AG04450 (cell line): ENCODE results near the gene MAP3K2. TPM values are rescaled to one million over a fixed set of nuclear protein-coding genes. Genes with fewer than 3 reads are reported as not detected.

Experiments used
- CTCF ChIA-PET: fragments of 300-600, 350-600 bp; formaldehyde crosslinking; extraction: SDS; loops from one replicate; lab custom pipeline; 2022; ENCODE audit warnings: antibody characterized with exemption, inconsistent platforms; lab: Charles Lee
- POLR2A ChIA-PET: fragments of 350-600 bp; formaldehyde crosslinking; extraction: SDS; loops from one replicate; lab custom pipeline; 2021; ENCODE audit warnings: antibody characterized with exemption, inconsistent platforms; lab: Yijun Ruan, JAX
- DNase-seq: peaks from one replicate; pipeline ENCODE4 v3.0.0-alpha.2; 2011; ENCODE audit warnings: low read depth, low spot score
- H3K27ac ChIP-seq: one replicate; pipeline ENCODE4 v1.5.1; 2012; ENCODE audit warnings: low read depth, low read length, control low read depth
- H3K27me3 ChIP-seq: one replicate; pipeline ENCODE4 v1.6.0; 2012; ENCODE audit warnings: low read length; ENCODE audit not compliant: control insufficient read depth, insufficient read depth
- H3K4me3 ChIP-seq: 2 replicates; pipeline ENCODE4 v1.5.1; 2011; ENCODE audit warnings: mild to moderate bottlenecking, low read depth, low read length, control low read depth
- H3K9me3 ChIP-seq: 2 replicates; pipeline ENCODE4 v1.5.1; 2012; ENCODE audit warnings: low read length; ENCODE audit not compliant: control insufficient read depth, insufficient read depth
- CTCF ChIP-seq: IDR thresholded peaks from 2 replicates; pipeline ENCODE4 v1.5.1; 2011; ENCODE audit warnings: low read depth, low read length, control low read depth, inconsistent platforms
- polyA plus RNA-seq: library from polyadenylated mRNA; depleted of rRNA; stranded (reverse); fragments of >200 nt; gene quantifications from 2 replicates; pipeline ENCODE4 v1.2.3, GENCODE V29; 2011

Gene MAP3K2
- polyA plus RNA-seq, 1 experiment = 15.5 TPM

- Histone ChIP-seq H3K27me3 (no peaks in the 10 kb centered on the region), H3K9me3 (no peaks in the 10 kb centered on the region), H3K4me3 (no peak overlapping the region), H3K27ac (no peak overlapping the region)
- no peak for TF ChIP-seq CTCF
- POLR2A ChIA-PET = no interaction called here
- CTCF ChIA-PET = no interaction called here
- no peak for DNase-seq
Measured at GRCh38 chr2:127275789-127276188, 112.0 kb downstream of the MAP3K2 start.

- ChIA-PET POLR2A (no interaction called here), CTCF (no interaction called here)
- no peaks in the 10 kb centered on the region for H3K27me3 ChIP-seq
- TF ChIP-seq CTCF = no peak
- H3K9me3 ChIP-seq = no peaks in the 10 kb centered on the region
- no peak overlapping the region for H3K27ac ChIP-seq
- no peak overlapping the region for H3K4me3 ChIP-seq
- DNase-seq = no peak
Measured at GRCh38 chr2:127275356-127275755, 112.4 kb downstream of the MAP3K2 start.

GRCh38 chr2:127270663-127271062, 117.1 kb downstream of the MAP3K2 start:
- no peaks in the 10 kb centered on the region for H3K27me3 ChIP-seq
- TF ChIP-seq CTCF = no peak
- DNase-seq = no peak
- H3K4me3 ChIP-seq = no peak overlapping the region
- ChIA-PET CTCF (no interaction called here), POLR2A (no interaction called here)
- no peak overlapping the region for H3K27ac ChIP-seq
- H3K9me3 ChIP-seq = no peaks in the 10 kb centered on the region

- no peak overlapping the region for H3K4me3 ChIP-seq
- DNase-seq = no peak
- ChIA-PET POLR2A (no interaction called here), CTCF (no interaction called here)
- H3K27me3 ChIP-seq = no peaks in the 10 kb centered on the region
- H3K9me3 ChIP-seq = no peaks in the 10 kb centered on the region
- no peak overlapping the region for H3K27ac ChIP-seq
- no peak for TF ChIP-seq CTCF
Measured at GRCh38 chr2:127261804-127262406, 125.9 kb downstream of the MAP3K2 start.

GRCh38 chr2:127259355-127259754, 128.4 kb downstream of the MAP3K2 start:
- DNase-seq = no peak
- no peaks in the 10 kb centered on the region for H3K27me3 ChIP-seq
- CTCF ChIA-PET = no interaction called here
- TF ChIP-seq CTCF = no peak
- H3K27ac ChIP-seq = no peak overlapping the region
- H3K4me3 ChIP-seq = no peak overlapping the region
- POLR2A ChIA-PET = no interaction called here
- H3K9me3 ChIP-seq = no peaks in the 10 kb centered on the region
